ENCODE results near the gene RPL10.

Gene RPL10

GRCh38 chrX:154431341-154431740 lies 33.2 kb downstream of the RPL10 start:
- DNase-seq = no peak

- no peak for DNase-seq
Observed at GRCh38 chrX:154432210-154432609, 34.0 kb downstream of the RPL10 start.

GRCh38 chrX:154433605-154434004 lies 35.4 kb downstream of the RPL10 start:
- no peak for DNase-seq

- DNase-seq = no peak
Observed at GRCh38 chrX:154434394-154435168, 36.4 kb downstream of the RPL10 start.

- no peak for DNase-seq
Observed at GRCh38 chrX:154435171-154435733, 37.1 kb downstream of the RPL10 start.

GRCh38 chrX:154436374-154436982 lies 38.3 kb downstream of the RPL10 start:
- DNase-seq = peak; percentile 22 to 25

GRCh38 chrX:154436983-154437752 lies 39.0 kb downstream of the RPL10 start, which contains the start of gene GDI1:
TSS of gene GDI1 (plus strand) at chrX:154437154. CDS start at chrX:154437255, 101 bp downstream.
- peak in 1 of 2 experiments; percentile 20 for DNase-seq

- DNase-seq = no peak
Observed at GRCh38 chrX:154437971-154438893, 40.1 kb downstream of the RPL10 start.

- no peak for DNase-seq
Observed at GRCh38 chrX:154439841-154440240, 41.7 kb downstream of the RPL10 start.

GRCh38 chrX:154440623-154441357 lies 42.6 kb downstream of the RPL10 start:
- DNase-seq = no peak

- DNase-seq = no peak
Observed at GRCh38 chrX:154441564-154441963, 43.4 kb downstream of the RPL10 start.

GRCh38 chrX:154441984-154442707 lies 44.0 kb downstream of the RPL10 start:
- no peak for DNase-seq

- DNase-seq = no peak
Observed at GRCh38 chrX:154443479-154443910, 45.3 kb downstream of the RPL10 start.

- peak; percentile 43 to 44 for DNase-seq
Observed at GRCh38 chrX:154443992-154444754, 46.0 kb downstream of the RPL10 start, which contains the start of gene FAM50A. TSS of gene FAM50A (plus strand) at chrX:154444141. CDS start at chrX:154444236, 95 bp downstream.

GRCh38 chrX:154444755-154445246 lies 46.6 kb downstream of the RPL10 start:
- no peak for DNase-seq

GRCh38 chrX:154445776-154446175 lies 47.6 kb downstream of the RPL10 start:
- DNase-seq = no peak

GRCh38 chrX:154446430-154446829 lies 48.3 kb downstream of the RPL10 start:
- no peak for DNase-seq

- DNase-seq = no peak
Observed at GRCh38 chrX:154448484-154448883, 50.3 kb downstream of the RPL10 start.

- DNase-seq = no peak
Observed at GRCh38 chrX:154449618-154450017, 51.4 kb downstream of the RPL10 start.

Data from NCI-H2081 (cell line).